ENCODE data around the gene GPRIN3.
A peak's percentile ranks its signal among the peaks of the same experiment; 100 is the strongest.
"Not testable (repeated sequence)": the region's sequence is repeated elsewhere in the genome, so short reads cannot be mapped to it uniquely, and the experiment has no call there.

GPRIN3 gene

DNA sequence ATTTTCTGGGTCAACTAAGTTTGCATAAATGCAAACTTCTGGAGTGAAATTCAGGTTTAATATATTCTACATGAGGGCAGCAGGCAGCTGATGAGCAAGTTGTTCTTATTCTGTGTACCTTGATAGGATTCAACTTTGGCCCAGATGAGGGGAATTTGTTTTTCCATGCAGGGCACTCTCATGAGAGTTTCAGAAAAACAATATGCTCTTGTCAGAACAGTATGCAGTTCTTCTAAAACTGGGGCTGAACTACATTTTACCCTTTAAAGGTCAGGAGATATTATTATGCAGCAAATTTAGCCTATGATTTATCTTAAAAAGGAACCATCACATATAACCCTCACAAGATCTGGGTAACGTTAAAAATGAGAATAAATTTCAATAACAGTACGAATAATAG is 19.2 kb downstream of the GPRIN3 start:
- DNase-seq: no peak

DNA sequence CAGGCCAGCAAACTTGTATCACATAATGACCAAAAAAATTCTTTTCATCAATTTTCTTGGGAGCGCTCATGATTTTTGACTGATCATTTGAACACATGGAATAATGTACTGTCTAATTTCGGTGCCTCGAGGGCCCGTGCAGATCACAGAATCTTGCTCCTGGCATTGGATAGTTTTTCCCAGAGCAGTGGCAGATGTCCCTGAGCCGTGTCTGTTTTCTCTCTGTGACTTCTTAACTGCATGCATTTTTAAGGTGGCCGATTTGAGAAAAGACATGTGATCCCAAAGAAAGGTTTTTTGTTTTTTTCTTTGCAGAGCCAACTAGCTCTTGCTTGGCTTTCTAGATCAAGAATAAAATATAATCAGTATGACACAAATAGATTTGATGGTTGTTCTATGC is 19.7 kb downstream of the GPRIN3 start:
- DNase-seq: no peak

DNA sequence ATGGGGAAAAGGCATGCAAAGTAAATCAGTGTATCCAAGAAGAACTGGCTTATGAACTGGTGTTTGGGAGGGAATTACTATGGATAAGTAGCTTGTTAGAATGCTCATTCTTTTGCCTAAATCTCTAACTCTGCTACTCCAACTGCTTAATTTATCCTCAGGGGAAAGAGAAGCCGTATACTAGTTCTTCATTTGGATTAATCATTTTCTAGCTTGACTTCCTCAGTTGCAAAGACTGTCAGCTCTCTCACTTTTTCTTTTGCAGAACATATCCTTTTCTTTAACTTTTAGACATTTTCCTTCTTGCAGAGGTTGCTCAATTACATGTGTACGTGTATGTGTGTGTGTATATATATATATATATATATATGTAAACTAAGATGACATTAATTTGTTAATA is 21.9 kb downstream of the GPRIN3 start:
- no peak for DNase-seq

DNA sequence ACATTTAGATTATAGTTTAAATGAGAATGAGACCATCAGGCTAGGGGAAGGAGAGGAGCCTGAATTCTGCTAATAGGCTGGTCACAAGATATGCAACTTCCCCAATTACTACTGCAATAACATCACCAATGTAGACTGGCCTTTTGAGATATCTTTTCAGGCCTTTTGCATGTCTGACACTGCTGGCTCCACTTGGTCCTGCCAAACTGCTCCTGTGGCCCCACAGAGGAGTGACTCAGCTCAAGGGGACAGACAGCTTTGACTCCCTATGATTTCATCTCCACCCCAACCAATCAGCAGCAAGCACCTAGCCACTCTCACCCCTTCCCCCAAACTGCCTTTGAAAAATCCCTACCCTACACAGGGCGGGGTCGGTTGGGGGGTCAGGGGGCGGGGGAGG is 22.8 kb downstream of the GPRIN3 start:
- peak; percentile 70 for DNase-seq

DNA sequence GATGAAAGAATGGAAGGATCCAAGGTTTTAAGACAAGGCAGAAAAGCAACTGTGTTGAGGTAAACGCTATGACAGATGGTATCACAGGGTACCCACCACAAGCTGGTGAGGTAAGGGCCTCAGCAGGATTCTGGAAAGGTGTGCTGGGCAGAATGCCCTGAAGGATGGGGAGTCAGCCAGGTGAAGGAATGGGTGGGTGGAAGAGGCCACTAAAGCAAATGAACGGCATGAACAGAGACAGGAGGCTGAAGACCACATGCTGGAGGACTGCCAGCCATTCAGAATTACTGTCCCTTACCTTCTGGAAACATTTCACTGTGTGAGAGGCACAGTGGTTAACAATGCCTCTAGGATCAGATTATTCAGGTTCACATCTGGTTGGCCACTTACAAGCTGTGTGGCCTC is 23.6 kb downstream of the GPRIN3 start:
- DNase-seq: no peak

DNA sequence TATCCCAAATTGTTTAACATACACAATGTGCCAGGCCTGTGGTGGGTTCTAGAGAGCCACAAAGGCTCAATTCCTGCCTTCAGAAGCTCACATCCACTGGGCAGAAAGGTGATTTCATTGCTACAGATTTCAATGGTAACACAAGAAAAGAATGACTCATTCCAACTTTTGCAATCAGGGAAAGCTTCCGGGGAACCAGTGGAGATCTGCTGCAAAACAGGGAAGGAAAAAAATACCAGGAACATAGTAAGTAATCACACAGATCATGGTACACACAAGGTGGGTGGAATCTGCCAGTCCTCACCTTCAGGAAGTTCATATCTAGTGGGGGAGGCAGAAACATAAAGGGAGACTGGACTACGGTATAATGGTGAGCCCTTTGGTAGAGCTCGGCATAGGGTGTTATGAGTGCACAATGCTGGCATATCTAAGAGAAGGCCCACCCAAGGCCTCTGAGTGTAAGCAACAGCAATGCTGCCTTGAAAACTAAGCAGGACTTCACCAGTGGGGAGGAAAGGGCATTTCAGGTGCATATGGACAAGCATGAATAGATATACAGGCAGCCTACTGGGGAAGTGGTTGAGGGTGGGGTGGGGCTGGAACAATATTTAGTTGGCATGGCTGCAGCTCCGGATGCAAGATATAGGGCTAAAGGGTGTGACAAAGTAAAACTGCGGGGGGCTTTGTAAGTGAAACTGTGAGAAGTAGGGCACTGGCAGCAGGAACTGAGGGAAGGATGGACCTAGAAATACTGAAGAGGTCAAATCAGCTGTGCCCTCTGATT is 24.2 kb downstream of the GPRIN3 start:
- DNase-seq: no peak

DNA sequence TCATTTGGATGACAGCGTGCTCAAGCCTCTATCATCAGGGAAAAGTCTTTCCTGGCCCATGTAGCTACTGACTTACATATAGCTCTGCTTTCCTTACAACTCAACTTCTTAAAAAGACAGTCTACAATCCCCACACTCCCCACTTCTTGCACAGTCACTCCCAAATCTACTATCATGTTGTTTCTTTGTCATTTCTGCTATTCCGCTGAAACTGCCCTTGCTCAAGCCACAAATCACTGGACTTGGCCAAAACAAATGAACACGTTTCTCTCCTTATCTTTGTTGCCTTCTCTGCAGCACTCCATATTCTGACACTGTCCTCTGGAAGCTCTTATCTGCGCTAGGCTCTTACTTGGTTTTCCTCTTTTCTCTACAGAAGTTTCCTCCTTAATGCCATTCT is 28.2 kb downstream of the GPRIN3 start:
- DNase-seq: no peak

DNA sequence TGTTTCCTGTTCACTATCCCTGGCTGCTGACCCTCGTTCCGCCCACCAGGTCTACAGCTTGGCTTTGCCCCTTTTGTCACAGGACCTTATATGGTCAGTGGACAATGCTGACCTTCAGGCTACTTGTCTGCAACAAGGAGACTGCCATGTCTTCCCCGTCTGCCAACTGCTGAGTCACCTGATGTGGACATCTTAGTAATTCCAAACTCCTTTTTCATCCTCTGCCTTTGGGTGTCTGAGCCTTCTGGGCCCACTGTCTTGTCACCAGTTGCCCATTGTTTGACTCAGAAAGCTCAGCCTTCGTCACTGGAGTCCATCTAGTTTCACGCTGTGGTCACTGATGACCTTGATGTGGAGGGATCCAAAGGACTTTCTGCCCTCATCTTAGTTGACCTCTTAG is 30.2 kb downstream of the GPRIN3 start:
- DNase-seq: no peak

DNA sequence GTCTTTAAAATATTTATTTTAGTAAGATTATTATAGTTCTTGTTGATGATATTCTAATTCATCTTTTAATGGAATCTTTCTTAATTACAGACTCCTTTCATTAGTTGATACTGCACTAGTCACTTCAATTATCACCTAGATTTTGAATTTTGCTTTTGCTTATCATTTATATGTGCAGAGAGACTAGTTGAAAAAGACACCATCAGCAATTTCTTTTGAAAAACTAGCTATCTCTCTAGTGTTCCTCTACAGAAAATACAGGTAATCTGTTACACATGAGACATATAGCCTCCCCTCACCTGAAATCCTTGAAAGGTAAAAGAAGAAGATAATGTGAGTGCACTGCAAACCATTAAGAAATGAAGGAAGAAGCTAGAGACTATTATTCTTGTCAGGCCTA is 31.3 kb downstream of the GPRIN3 start:
- no peak for DNase-seq

DNA sequence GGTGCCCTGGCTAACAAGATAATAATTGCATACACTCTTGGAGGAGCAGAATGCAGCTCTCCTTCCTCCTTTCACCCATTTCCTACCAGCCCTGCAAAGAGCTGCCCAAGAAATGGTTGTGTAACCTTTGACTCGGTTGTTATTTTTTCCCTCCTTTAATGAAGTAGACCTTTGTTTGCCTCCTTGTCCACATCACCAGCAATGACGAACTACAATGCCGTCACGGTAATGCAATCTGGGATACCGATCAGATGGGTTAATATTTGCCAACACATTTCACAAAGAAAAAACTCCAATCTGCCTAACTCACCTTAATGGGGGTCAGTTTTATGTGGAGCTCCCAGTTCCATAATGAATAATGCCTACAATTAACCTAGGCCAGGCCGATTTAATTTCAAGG is 32.0 kb downstream of the GPRIN3 start:
- no peak for DNase-seq

DNA sequence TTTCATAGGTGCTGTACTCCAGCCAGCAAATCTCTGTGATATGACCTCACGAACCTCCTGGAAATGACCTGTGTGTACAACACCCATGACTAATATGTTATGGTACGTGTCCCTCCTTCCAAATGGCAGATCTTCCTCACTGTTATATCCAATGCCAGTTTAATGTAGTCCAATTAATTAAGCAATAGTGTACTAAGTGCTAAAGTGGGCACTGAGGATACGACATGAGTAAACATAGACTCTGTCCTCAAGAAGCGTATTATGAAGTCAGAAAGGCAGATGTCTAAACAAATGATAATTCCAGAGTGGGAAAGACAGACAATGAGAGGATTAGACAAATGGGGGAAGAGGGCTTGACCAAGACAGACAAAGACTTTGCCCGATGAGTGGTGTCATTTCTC is 33.9 kb downstream of the GPRIN3 start:
- no peak for DNase-seq

DNA sequence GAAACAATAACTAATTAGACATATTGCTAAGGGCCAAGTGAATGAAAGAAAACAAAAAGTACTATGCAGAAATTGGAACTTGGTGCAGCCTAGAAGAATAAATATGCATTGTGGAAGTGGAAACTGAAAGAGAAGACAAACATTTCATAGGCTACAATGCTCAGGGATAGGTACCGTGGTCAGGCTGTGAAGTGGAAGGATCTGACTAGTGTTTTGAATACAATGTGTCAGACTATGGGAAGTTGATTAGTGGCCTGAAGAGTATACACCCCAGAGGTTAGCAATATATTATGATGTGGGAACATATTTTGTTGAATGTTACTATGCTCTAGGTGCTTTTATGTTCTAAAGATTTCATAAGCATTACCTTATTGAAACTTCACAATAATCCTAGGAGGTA is 36.8 kb downstream of the GPRIN3 start:
- DNase-seq: no peak

DNA sequence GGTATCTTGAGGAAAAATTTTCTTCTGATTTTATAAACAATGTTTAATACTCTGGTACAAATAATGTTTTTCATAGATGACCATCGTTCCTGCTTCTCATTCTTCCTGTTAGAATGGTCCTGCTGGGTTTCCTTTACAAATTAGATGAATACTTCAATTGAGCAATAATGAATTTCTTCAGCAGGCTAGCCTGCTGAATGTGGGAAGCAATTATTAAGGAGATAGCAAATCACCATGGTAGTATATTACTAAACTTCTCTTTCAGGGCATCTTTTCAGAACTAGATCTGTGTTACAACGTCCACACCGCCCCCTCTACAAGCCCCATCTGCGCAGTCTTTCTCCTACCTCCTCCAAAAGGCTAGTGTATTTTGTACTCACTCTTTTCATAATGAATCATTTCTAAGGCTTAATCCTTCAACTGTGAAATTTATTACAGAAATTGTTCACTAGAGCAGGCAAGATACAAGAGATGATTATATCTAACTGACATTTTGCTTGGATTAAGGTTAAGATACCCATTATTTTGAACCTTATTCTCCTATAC is 38.4 kb downstream of the GPRIN3 start:
- no peak for DNase-seq

DNA sequence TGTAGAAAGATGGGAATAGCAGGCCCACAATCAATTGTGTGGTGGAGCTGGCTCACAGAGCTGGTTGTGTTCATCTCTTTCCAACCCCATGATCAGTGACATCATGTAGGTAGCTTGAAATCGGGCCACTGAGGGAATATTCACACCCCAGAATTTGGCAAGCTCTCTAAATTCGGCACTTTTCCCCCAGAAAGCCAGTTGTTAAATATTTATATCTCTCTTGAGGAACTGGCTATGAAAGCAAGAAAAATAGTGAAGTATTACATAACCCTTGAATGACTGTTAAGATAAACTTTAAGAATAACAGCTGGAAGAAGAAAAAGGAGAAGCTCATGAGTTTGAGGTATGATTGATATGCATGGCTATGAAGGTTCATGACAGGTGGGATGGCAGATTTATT is 38.9 kb downstream of the GPRIN3 start:
- no peak for DNase-seq

DNA sequence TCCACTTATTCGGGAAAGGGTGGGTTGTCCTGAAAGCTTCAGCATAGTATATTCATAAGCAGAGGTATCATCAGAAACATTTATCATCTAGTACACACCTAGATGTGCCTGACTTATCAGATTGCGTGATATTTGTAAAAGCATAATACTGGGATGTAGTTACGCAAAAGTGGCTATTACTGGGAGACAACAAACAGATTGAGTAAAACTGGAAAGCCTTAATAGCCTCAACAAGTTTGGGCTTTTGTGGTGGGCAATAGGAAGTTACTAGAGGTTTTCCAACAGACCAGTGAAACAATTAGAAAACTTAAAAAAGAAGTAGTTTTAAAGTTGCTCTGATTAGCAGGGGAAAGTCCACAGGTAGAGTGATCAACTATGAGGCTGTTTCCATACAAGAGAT is 39.8 kb downstream of the GPRIN3 start:
- no peak for DNase-seq

DNA sequence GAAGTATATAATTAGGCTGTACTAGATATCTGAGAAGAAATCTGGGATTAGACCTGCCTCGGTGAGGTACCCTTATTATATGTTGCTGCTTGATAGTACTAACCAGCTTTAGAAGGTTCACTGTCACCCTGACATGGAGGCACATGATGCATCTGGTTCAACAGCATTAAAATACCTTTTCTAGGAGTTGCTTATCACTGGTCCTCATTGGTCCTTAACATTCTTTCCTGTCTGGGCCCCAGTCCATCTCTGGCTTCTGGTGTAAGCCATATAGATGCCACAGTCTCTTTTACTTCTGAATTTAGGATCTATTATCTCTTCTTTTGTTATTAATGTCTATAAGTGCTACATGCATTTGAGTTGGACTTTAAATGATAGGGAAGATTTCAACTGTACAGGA is 40.2 kb downstream of the GPRIN3 start:
- DNase-seq: no peak

DNA sequence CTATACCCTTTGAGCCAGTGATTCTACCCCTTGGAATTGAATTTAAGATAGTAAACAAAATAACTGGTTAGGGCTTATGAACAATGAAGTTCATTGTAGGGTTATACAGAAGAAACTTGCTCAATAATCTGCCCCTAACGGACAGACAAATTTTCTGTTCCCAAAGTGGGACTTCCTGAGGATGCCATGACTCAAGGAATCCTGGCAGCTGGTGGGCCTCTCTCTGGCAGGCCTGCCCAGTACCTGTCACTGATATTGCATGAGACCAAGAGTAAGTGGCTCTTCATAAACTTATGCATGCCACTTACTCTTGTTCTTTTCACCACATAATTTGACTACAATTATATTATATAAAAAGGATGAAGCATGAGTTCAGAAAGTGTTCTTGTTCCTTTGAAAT is 41.5 kb downstream of the GPRIN3 start:
- no peak for DNase-seq

DNA sequence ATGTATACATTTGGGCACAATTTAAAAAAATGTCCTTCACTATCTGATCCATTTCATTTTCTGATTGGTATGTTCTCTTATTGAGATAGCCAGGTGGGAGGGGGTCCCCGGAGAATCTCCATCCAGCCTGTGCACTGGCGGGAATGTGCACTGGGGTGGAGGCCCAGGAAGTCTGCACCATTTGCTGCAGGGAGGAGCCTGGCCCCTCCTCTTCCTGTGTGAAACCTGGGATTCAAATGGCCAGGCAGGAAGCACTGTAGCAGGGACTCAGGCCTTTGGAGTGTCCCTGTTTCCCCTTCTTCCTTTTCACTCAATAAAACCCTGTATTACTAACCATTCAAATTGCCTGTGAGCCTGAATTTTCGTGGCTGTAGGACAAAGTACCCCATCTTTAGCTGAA is 44.3 kb downstream of the GPRIN3 start:
- DNase-seq: no peak

DNA sequence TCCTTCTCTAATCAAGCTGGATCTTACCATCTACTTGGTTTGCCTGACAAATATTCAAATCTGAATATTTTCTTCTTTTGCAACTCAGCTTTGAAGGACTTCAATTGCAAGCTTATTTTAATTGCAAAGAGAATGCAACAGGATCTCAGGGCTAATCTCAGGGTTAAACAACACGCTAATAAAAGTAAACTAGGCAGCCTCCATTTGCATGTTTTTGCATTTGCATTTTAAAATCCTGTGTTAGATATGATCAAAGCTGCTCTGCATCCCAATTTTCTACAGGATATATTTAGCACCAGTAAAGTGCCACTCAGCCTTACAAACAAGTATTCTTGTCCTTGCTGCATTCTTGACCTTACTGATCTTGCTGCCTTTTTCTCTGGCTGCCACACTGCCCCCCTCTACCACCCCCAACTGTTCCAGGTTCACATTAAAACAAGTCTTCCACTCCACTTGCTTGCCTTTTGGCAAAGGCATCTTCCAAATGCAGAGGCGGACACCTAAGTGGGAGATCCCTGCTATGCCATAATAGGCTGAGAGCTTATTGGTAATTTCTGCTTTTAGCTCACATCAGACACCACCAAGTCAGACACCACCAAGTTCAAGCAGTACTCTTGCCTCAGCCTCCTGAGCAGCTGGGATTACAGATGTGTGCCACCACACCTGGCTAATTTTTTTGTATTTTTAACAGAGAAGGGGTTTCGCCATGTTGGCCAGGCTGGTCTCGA is 48.1 kb downstream of the GPRIN3 start:
- no peak for DNase-seq

DNA sequence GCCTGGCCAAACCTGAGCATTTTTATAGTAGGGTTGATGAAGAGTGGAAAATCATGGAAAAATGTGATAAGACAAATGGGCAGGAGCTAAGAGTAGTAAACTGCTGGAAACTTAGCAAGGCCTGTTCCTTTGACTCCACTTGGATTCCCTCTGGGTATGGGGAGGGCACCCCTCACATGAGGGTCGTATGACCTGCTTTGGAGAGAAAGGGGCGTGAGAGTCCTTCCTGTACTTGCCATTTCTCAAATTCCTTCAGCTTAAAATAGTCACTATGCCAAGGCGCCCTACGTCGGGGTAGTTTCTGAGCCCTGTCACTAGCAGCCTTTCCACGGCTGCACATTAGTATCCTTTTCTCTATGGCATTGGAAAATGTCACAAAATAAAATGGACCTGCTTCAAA is 49.1 kb downstream of the GPRIN3 start:
- DNase-seq: no peak

DNA sequence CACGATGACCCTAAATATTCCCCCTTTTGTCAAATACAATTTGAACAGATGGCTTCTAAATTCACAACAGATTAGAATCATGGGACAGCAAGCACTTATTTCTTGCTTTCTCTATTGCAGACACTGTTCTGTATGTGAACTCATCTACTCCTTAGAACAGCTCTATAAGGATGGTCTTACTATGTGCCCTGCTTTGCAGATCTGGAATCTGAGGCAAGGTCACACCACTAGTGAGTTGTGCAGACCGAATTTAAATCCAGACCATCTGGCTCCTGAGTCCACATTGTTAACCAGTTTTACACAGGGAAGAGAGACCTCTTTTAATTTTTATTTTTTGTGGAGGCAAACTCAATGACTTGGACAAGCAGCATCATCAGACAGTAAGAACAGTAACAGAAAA is 50.2 kb downstream of the GPRIN3 start:
- DNase-seq: no peak

DNA sequence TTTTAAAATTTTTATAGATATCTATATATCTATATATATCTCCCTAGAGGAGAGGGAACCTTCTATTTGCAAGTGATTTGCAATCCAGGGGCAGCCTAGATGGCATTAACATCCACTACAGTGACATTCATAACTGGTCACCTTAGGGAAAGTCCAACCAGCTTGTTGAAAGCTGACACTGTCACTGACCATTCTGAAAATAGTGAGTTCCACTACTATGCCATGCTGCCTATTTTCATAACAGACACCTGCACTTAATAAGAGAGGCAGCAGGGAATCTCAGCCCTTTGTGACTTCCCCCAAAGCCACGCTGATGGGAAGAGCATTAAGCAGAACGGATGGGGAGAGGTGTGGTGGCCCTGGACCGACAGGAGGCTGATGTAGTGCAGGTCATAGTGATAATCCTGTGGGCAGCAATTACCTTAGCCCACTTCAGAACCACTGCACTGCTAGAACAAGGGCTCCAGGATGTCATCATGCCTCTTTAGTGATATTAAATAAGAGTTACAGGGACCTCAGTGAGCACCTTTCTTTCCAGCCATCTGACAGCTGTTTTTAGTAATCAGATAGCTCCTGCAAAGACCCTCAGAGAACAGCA is 51.3 kb downstream of the GPRIN3 start:
- DNase-seq: no peak

DNA sequence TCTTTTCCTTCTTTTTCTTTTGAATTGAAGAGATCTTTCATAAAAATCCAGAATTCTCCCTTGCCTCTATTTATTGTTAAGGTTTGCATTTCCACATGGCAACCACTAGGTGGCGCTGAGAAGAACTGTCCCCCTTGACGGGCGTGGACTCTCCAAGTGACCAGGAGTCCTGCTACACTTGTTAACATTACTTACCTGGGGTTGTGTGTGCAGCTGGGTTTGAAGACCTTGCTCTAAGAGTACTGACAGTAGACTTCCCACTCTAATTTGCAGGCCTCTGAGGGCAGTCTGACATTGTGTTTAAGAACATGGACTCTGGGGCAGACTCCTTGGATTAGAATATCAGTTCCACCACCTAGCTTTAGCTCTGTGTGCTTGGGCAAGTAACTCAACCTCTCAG is 52.8 kb downstream of the GPRIN3 start:
- peak; percentile 55 for DNase-seq

DNA sequence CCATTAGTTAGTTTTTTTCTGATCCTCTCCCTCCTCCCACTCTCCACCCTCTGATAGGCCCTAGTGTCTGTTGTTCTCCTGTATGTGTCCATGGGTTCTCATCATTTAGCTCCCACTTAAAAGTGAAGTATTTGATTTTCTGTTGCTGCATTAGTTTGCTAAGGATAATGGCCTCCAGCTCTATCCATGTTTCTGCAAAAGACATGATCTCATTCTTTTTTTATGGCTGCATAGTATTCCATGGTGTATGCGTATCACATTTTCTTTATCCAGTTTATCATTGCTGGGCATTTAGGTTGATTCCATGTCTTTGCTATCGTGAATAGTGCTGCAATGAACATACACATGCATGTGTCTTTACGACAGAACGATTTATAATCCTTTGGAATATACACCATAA is 53.3 kb downstream of the GPRIN3 start:
- not testable (repeated sequence) for DNase-seq

Measured in activated CD4-positive, alpha-beta T cell treated with anti-CD3 and anti-CD28 coated beads, Interleukin-2, Interleukin-6, amounts not matched to agents 100 ng/mL and 50 ng/mL, durations not matched to agents 16 hours and 8 hours (primary cell).